ENCODE results near the gene CMBL.
A peak's percentile ranks its signal among the peaks of the same experiment; 100 is the strongest.

DNA sequence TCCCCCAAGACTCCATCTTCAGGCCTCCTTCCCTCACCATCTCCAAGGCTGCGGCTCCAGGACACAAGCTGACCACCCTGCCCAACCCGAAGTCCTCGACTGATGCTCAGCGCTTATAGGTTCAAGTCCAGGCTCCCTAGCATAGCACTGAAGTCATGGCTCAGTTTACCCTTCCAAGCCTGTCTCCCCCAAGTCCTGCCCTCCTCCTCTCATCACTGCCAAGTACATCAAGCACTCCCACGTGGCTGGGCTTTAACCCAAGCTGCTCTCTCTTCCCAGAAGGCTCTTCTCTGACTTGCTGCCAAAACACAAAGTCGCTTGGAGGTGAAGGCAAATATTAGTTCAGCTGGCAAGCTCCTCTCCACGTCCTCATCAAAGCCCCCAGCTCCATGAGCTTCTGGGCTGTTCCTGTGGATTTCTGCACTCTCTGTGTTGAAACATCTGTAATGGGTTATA, 23.7 kb upstream of the CMBL start:
- TF ChIP-seq MXI1 (IDR thresholded peaks at IDR 0.05; ENCODE audit: borderline replicate concordance, low read depth, low read length): peak; percentile 17; the same call in 1 of the 3 replicates
- no peak for TF ChIP-seq CREB1 (IDR thresholded peaks at IDR 0.05)
- TF ChIP-seq CREB1 (CRISPR knock-in tag; IDR thresholded peaks at IDR 0.05): no peak
- no peak; the same call in 1 of the 2 replicates for TF ChIP-seq ETV5 (CRISPR knock-in tag; IDR thresholded peaks at IDR 0.05; ENCODE audit: borderline replicate concordance)
- TF ChIP-seq ZNF547 (CRISPR knock-in tag; IDR thresholded peaks at IDR 0.05): no peak
- TF ChIP-seq CEBPG (CRISPR knock-in tag; IDR thresholded peaks at IDR 0.05): peak; percentile 25; the same call in 1 of the 2 replicates
- no peak for TF ChIP-seq ZNF841 (CRISPR knock-in tag; IDR thresholded peaks at IDR 0.05; ENCODE audit: borderline replicate concordance)
- no peak for TF ChIP-seq HNRNPH1 (optimal IDR thresholded peaks at IDR 0.05; ENCODE audit: low read depth, low read length)
- TF ChIP-seq, protein P1, sequence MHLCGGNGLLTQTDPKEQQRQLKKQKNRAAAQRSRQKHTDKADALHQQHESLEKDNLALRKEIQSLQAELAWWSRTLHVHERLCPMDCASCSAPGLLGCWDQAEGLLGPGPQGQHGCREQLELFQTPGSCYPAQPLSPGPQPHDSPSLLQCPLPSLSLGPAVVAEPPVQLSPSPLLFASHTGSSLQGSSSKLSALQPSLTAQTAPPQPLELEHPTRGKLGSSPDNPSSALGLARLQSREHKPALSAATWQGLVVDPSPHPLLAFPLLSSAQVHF (CRISPR knock-in tag; IDR thresholded peaks at IDR 0.05): no peak
- TF ChIP-seq HNRNPK (IDR thresholded peaks at IDR 0.05; ENCODE audit: low read depth, low read length, poor library complexity, severe bottlenecking): no peak

Data from HepG2 (cell line).